Superior temporal gyrus (tissue), 1 donor: ENCODE data around the gene INO80.

Source experiments
- DNase-seq: peaks from one replicate; pipeline ENCODE4 v3.0.0-alpha.2; 2016; ENCODE audit errors: extremely low spot score

The INO80 gene

GRCh38 chr15:41043276-41043951 is 72.7 kb downstream of the INO80 start:
- no peak for DNase-seq

- no peak for DNase-seq
Observed at GRCh38 chr15:41042851-41043250, 73.2 kb downstream of the INO80 start.

- DNase-seq, result no peak
Observed at GRCh38 chr15:41039121-41039520, 77.0 kb downstream of the INO80 start.

- DNase-seq, result no peak
Observed at GRCh38 chr15:41032079-41032328, 84.1 kb downstream of the INO80 start.

GRCh38 chr15:41031232-41032078 is 84.6 kb downstream of the INO80 start:
- DNase-seq, result no peak

GRCh38 chr15:41028853-41029252 is 87.2 kb downstream of the INO80 start:
- no peak for DNase-seq

GRCh38 chr15:41025393-41025792 is 90.7 kb downstream of the INO80 start:
- DNase-seq, result no peak

- no peak for DNase-seq
Observed at GRCh38 chr15:41024885-41025284, 91.2 kb downstream of the INO80 start.

GRCh38 chr15:41024131-41024530 is 91.9 kb downstream of the INO80 start:
- DNase-seq, result no peak

GRCh38 chr15:41022487-41023090 is 93.5 kb downstream of the INO80 start:
- peak; percentile 79 for DNase-seq

- no peak for DNase-seq
Observed at GRCh38 chr15:41020829-41021228, 95.3 kb downstream of the INO80 start.

GRCh38 chr15:41020311-41020710 is 95.8 kb downstream of the INO80 start:
- DNase-seq, result no peak

GRCh38 chr15:41019174-41019573 is 96.9 kb downstream of the INO80 start:
- no peak for DNase-seq

GRCh38 chr15:41018534-41018933 is 97.5 kb downstream of the INO80 start:
- DNase-seq, result no peak

GRCh38 chr15:41017066-41017735 is 98.9 kb downstream of the INO80 start:
- DNase-seq, result no peak

- no peak for DNase-seq
Observed at GRCh38 chr15:41013691-41014414, 102.2 kb downstream of the INO80 start.

- no peak for DNase-seq
Observed at GRCh38 chr15:41011055-41011815, 104.8 kb downstream of the INO80 start.

GRCh38 chr15:41010345-41010744 is 105.7 kb downstream of the INO80 start:
- no peak for DNase-seq

- no peak for DNase-seq
Observed at GRCh38 chr15:41006479-41006878, 109.6 kb downstream of the INO80 start.

GRCh38 chr15:41004490-41004889 is 111.6 kb downstream of the INO80 start:
- DNase-seq, result no peak
